Endothelial cell (in vitro differentiated cells): ENCODE measurements around the gene IRF1. TPM values are rescaled to one million over a fixed set of nuclear protein-coding genes. Genes with fewer than 3 reads are reported as not detected.

ENCODE experiments used
- DNase-seq: peaks from one replicate; pipeline ENCODE4 v3.0.0; 2021; ENCODE audit warnings: low spot score
- H3K27ac Mint-ChIP-seq: one replicate; pipeline ENCODE4 v1.8.0; 2021; ENCODE audit warnings: mixed read lengths, inconsistent platforms; ENCODE audit not compliant: unreplicated experiment
- H3K27me3 Mint-ChIP-seq: one replicate; pipeline ENCODE4 v1.8.0; 2021; ENCODE audit warnings: mild to moderate bottlenecking, moderate library complexity, mixed read lengths, inconsistent platforms; ENCODE audit not compliant: unreplicated experiment
- H3K36me3 Mint-ChIP-seq: one replicate; pipeline ENCODE4 v1.8.0; 2021; ENCODE audit warnings: mild to moderate bottlenecking, low read depth, mixed read lengths, inconsistent platforms; ENCODE audit not compliant: unreplicated experiment
- H3K4me1 Mint-ChIP-seq: one replicate; pipeline ENCODE4 v1.8.0; 2021; ENCODE audit warnings: mild to moderate bottlenecking, mixed read lengths, inconsistent platforms; ENCODE audit not compliant: unreplicated experiment
- H3K4me3 Mint-ChIP-seq: one replicate; pipeline ENCODE4 v1.8.0; 2021; ENCODE audit warnings: mild to moderate bottlenecking, mixed read lengths, inconsistent platforms; ENCODE audit not compliant: unreplicated experiment
- H3K9me3 Mint-ChIP-seq: one replicate; pipeline ENCODE4 v1.8.0; 2021; ENCODE audit warnings: mixed read lengths, inconsistent platforms; ENCODE audit not compliant: unreplicated experiment
- CTCF ChIP-seq: fragments of 200-600 bp; sonication (generic); IDR thresholded peaks from one replicate; pipeline ENCODE4 v1.5.0; 2021; ENCODE audit warnings: antibody characterized with exemption; ENCODE audit not compliant: unreplicated experiment
- total RNA-seq: library from RNA; stranded (reverse); fragmentation: NEBNext Ultra II Directional; extraction: Animal tissue kit (Norgen Biotek cat#: 25700); gene quantifications from one replicate; pipeline ENCODE4 v1.2.1, GENCODE V29; 2021; ENCODE audit not compliant: unreplicated experiment

The IRF1 gene
- total RNA-seq, 1 donor from 2014 or later: 7.1 TPM

DNA sequence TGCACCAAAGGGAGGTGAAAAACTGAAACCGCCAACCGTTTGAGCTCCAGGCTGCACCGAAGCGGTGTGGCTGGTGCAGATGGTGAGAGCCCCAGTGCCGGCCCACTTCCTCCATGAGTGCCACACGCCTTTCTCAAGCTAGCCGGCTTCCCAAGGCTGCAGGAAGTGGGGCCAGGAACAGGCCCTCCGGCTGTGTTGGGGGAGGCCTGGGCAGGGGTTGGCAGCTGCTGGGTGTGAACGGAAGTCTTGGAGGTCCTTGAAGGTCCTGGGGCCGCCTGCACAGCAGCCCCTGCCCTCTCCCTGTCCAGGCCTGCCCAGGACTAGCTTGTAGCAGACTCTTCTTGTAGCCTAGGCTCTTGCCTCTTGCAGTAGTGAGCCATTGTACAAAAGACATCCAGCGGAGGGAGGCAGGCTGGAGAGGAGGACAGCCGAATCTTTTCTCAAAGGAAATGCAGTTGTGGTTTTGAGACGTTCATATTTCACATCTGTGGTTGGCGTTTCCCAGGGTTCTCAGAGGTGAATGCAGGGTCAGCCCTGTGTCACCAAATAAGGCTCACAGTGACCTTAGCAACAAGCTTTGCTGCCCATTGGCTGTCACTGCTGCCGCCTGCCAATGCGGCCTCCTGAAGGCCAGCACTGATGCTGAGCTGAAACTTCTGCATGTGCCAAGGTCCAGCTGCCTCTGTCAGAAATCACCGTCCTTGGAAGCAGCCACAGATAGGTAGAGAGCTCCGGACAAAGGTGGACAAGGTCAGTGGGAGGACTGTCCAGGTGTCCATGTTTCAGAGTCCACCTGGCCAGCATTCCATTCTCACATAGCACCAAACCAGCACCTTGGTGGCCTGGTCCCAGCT is 23.9 kb downstream of the IRF1 start:
- H3K27me3 Mint-ChIP-seq: peaks cover 8% of the 10 kb centered on the region
- no peak overlapping the region for H3K27ac Mint-ChIP-seq
- H3K4me3 Mint-ChIP-seq: no peak overlapping the region
- no peaks in the 10 kb centered on the region for H3K9me3 Mint-ChIP-seq
- peaks cover 5% of the 10 kb centered on the region for H3K36me3 Mint-ChIP-seq
- DNase-seq: peak; percentile 44
- no peak for TF ChIP-seq CTCF
- peaks cover 20% of the 10 kb centered on the region for H3K4me1 Mint-ChIP-seq

- no peaks in the 10 kb centered on the region for H3K9me3 Mint-ChIP-seq
- H3K27me3 Mint-ChIP-seq: peaks cover 15% of the 10 kb centered on the region
- peaks cover 20% of the 10 kb centered on the region for H3K4me1 Mint-ChIP-seq
- H3K36me3 Mint-ChIP-seq: peaks cover 9% of the 10 kb centered on the region
- no peak for DNase-seq
- no peak for TF ChIP-seq CTCF
- peak overlapping the region; percentile 72 for H3K27ac Mint-ChIP-seq
- peak overlapping the region; percentile 44 for H3K4me3 Mint-ChIP-seq
Measured at GRCh38 chr5:132465059-132465707, 25.4 kb downstream of the IRF1 start.

GRCh38 chr5:132464156-132464939 is 26.2 kb downstream of the IRF1 start:
- Mint-ChIP-seq H3K4me3 (no peak overlapping the region), H3K9me3 (no peaks in the 10 kb centered on the region), H3K4me1 (peaks cover 20% of the 10 kb centered on the region), H3K27me3 (peaks cover 16% of the 10 kb centered on the region), H3K27ac (peak overlapping the region; percentile 72), H3K36me3 (peaks cover 9% of the 10 kb centered on the region)
- DNase-seq: no peak
- TF ChIP-seq CTCF: no peak

- Mint-ChIP-seq H3K4me3 (no peak overlapping the region), H3K27me3 (peaks cover 17% of the 10 kb centered on the region), H3K4me1 (peaks cover 20% of the 10 kb centered on the region), H3K36me3 (peaks cover 5% of the 10 kb centered on the region), H3K9me3 (no peaks in the 10 kb centered on the region), H3K27ac (no peak overlapping the region)
- DNase-seq: no peak
- TF ChIP-seq CTCF: no peak
Measured at GRCh38 chr5:132463811-132464155, 26.8 kb downstream of the IRF1 start.
